Endothelial cell of umbilical vein (primary cell): ENCODE measurements around the gene NFYC. TPM values are rescaled to one million over a fixed set of nuclear protein-coding genes. Genes with fewer than 3 reads are reported as not detected.

Experiments used
- BruUV-seq: library from RNA; stranded (reverse); fragments of 400-500 nt; replicated peaks from 2 replicates; lab custom pipeline; 2021; lab: Mats Ljungman, UMichigan
- CTCF ChIA-PET: fragments of 300-600, 350-600 bp; sonication (Branson Sonifier 250); formaldehyde crosslinking; loops from one replicate; lab custom pipeline; 2021; ENCODE audit warnings: antibody characterized with exemption, inconsistent platforms; lab: Charles Lee
- POLR2A ChIA-PET: fragments of 300-600, 350-600 bp; sonication (Branson Sonifier 250); formaldehyde crosslinking; loops from one replicate; lab custom pipeline; 2021; ENCODE audit warnings: antibody characterized with exemption, inconsistent platforms; lab: Charles Lee
- DNase-seq: peaks from one replicate; pipeline ENCODE4 v3.0.0-alpha.2; 2011; ENCODE audit warnings: low read depth, low spot score
- FAIRE-seq: peaks from 2 replicates; lab custom pipeline; 2011; peaks lifted over from hg19 to GRCh38; lab: Jason Lieb, UNC
- H2AFZ ChIP-seq: 2 replicates; pipeline ENCODE4 v1.6.0; 2012; ENCODE audit warnings: low read depth, low read length, control low read depth, inconsistent platforms
- H3K27ac ChIP-seq: 2 replicates; pipeline ENCODE4 v1.5.1; 2011; ENCODE audit warnings: low read depth, mild to moderate bottlenecking, control low read depth, low read length, moderate library complexity; ENCODE audit not compliant: insufficient read depth
- H3K27me3 ChIP-seq, 2 experiments: 2 replicates each; pipeline versions ENCODE4 v1.6.0 to v1.6.1; 2011; ENCODE audit warnings: low read length in 2 of 2, mixed read lengths in 1 of 2; ENCODE audit not compliant: control insufficient read depth in 2 of 2, insufficient read depth in 2 of 2
- H3K36me3 ChIP-seq, 2 experiments: 2 replicates in 1 of 2; 3 replicates in 1 of 2; pipeline ENCODE4 v1.5.1; 2011; ENCODE audit warnings: low read length in 2 of 2, mild to moderate bottlenecking in 1 of 2, moderate library complexity in 1 of 2; ENCODE audit not compliant: control insufficient read depth in 2 of 2, insufficient read depth in 2 of 2; ENCODE audit errors: extremely low read depth in 1 of 2
- H3K4me1 ChIP-seq: 3 replicates; pipeline ENCODE4 v1.5.1; 2011; ENCODE audit warnings: mild to moderate bottlenecking, low read length; ENCODE audit not compliant: control insufficient read depth, insufficient read depth; ENCODE audit errors: extremely low read depth
- H3K4me2 ChIP-seq: 2 replicates; pipeline ENCODE4 v1.6.1; 2011; ENCODE audit warnings: low read length, control low read depth, mixed read lengths; ENCODE audit not compliant: insufficient read depth
- H3K4me3 ChIP-seq, 3 experiments: fragments of 200-600 bp in 1 of 3; sonication (generic), shearing (Covaris generic) in 1 of 3; replicated peaks in 1 of 3; 2 replicates each; pipeline ENCODE4 v1.5.1; 2011 to 2016; ENCODE audit warnings: control low read depth in 3 of 3, low read length in 3 of 3, mild to moderate bottlenecking in 2 of 3, inconsistent platforms in 1 of 3, low read depth in 1 of 3, moderate library complexity in 1 of 3; ENCODE audit not compliant: insufficient read depth in 1 of 3
- H3K79me2 ChIP-seq: 2 replicates; pipeline ENCODE4 v1.6.0; 2012; ENCODE audit warnings: low read length, inconsistent platforms; ENCODE audit not compliant: control insufficient read depth, insufficient read depth
- H3K9ac ChIP-seq: replicated peaks from 2 replicates; pipeline ENCODE3; 2011; ENCODE audit warnings: low read length, control low read depth; ENCODE audit not compliant: insufficient read depth; ENCODE audit errors: extremely low read depth
- H3K9me1 ChIP-seq: replicated peaks from 3 replicates; pipeline ENCODE4 v1.6.0; 2011; ENCODE audit warnings: mild to moderate bottlenecking, low read length; ENCODE audit not compliant: control insufficient read depth, insufficient read depth; ENCODE audit errors: extremely low read depth
- H3K9me3 ChIP-seq: replicated peaks from 2 replicates; pipeline ENCODE4 v1.5.1; 2012; ENCODE audit warnings: low read length, inconsistent platforms; ENCODE audit not compliant: control insufficient read depth, insufficient read depth
- H4K20me1 ChIP-seq: replicated peaks from 2 replicates; pipeline ENCODE3; 2011; ENCODE audit warnings: mild to moderate bottlenecking, low read length; ENCODE audit not compliant: control insufficient read depth, insufficient read depth; ENCODE audit errors: extremely low read depth
- CTCF ChIP-seq, 2 donors: IDR thresholded peaks; 1 replicate in 1 of 2; 2 replicates in 1 of 2; pipeline ENCODE4 v1.5.1; 2011; ENCODE audit warnings: low read length in 2 of 2, mild to moderate bottlenecking in 2 of 2, moderate library complexity in 2 of 2, control low read depth in 1 of 2, inconsistent platforms in 1 of 2, low read depth in 1 of 2; ENCODE audit not compliant: insufficient read depth in 1 of 2; ENCODE audit errors: extremely low read depth in 1 of 2
- EZH2 ChIP-seq: IDR thresholded peaks from 2 replicates; pipeline ENCODE4 v1.6.1; 2012; ENCODE audit warnings: borderline replicate concordance, low read depth, mild to moderate bottlenecking, moderate library complexity, low read length, inconsistent platforms; ENCODE audit not compliant: severe bottlenecking
- FOS ChIP-seq: IDR thresholded peaks from 2 replicates; pipeline ENCODE4 v1.6.1; 2011; ENCODE audit warnings: mild to moderate bottlenecking, low read length, moderate library complexity, borderline replicate concordance; ENCODE audit not compliant: insufficient read depth
- GATA2 ChIP-seq: IDR thresholded peaks from 2 replicates; pipeline ENCODE4 v1.7.0; 2011; ENCODE audit warnings: low read depth, mild to moderate bottlenecking, moderate library complexity, mixed read lengths, low read length; ENCODE audit not compliant: insufficient read length, insufficient read depth
- JUN ChIP-seq: IDR thresholded peaks from 2 replicates; pipeline ENCODE4 v1.6.1; 2011; ENCODE audit warnings: borderline replicate concordance, low read depth; ENCODE audit not compliant: insufficient read length, insufficient read depth
- MAX ChIP-seq: IDR thresholded peaks from 2 replicates; pipeline ENCODE4 v1.6.1; 2011; ENCODE audit not compliant: insufficient read depth, insufficient read length
- MYC ChIP-seq: IDR thresholded peaks from one replicate; pipeline ENCODE4 v1.6.1; 2011; ENCODE audit warnings: mild to moderate bottlenecking, low read depth, low read length
- POLR2A ChIP-seq: IDR thresholded peaks from 2 replicates; pipeline ENCODE4 v1.6.1; 2012; ENCODE audit warnings: low read depth, mild to moderate bottlenecking, control low read depth, low read length
- POLR2AphosphoS5 ChIP-seq: IDR thresholded peaks from 2 replicates; pipeline ENCODE4 v1.6.1; 2012; ENCODE audit warnings: low read depth, mild to moderate bottlenecking, control low read depth, low read length, moderate library complexity; ENCODE audit not compliant: insufficient read depth
- dilution Hi-C: fragments of 300-500 bp; cut with MboI; formaldehyde crosslinking; loops from one replicate; pipeline ENCODE4 v1.15.0; 2019; ENCODE audit warnings: low sequenced_read_pairs; ENCODE audit not compliant: extremely low pct_ligation_motif_present
- intact Hi-C: fragments of 100-400 bp; cut with micrococcal nuclease; formaldehyde crosslinking; loops from one replicate; pipeline ENCODE4 v1.10.0; 2022
- polyA plus RNA-seq, 4 experiments: library from polyadenylated mRNA; depleted of rRNA in 3 of 4; stranded (reverse) in 3 of 4; unstranded in 1 of 4; fragments of >200 nt; gene quantifications; 2 replicates each; pipeline versions ENCODE4 v1.2.1 to v1.2.3, GENCODE V29; 2011 to 2012; ENCODE audit warnings: missing spikeins in 1 of 4
- total RNA-seq: library from RNA; stranded (reverse); gene quantifications from 2 replicates; pipeline ENCODE4 v1.2.3, GENCODE V29; 2021

The NFYC gene
- total and polyA plus RNA-seq, 2 donors (not counting 3 experiments of a cell fraction or from before 2014, with no cell fraction given) = 51.1 to 81.7 TPM

- Histone ChIP-seq H3K4me2 (no peak overlapping the region), H3K4me1 (no peaks in the 10 kb centered on the region), H3K9me3 (no peaks in the 10 kb centered on the region), H2AFZ (no peak overlapping the region), H4K20me1 (no peaks in the 10 kb centered on the region), H3K79me2 (no peaks in the 10 kb centered on the region), H3K27ac (no peak overlapping the region), H3K27me3 (no peaks in the 10 kb centered on the region), H3K36me3 (peaks cover 0 to 33% of the 10 kb centered on the region in 2 experiments), H3K9me1 (no peaks in the 10 kb centered on the region), H3K4me3 (no peak overlapping the region), H3K9ac (no peak overlapping the region)
- no peak for FAIRE-seq
- ChIA-PET POLR2A (no interaction called here), CTCF (interaction anchor here (0.8 to 2.0 kb wide), 7 partner anchors 9 to 195 kb away, joined by 3 to 7 read pairs (median 3); no protein-coding TSS in a partner anchor)
- BruUV-seq = no TSS peak
- dilution Hi-C loops = no loop called here
- no peak for DNase-seq
- intact Hi-C loops = no loop called here
- TF ChIP-seq POLR2AphosphoS5 (no peak), POLR2A (no peak), FOS (no peak)
Measured at GRCh38 chr1:40758004-40758403, 66.5 kb downstream of the NFYC start.

GRCh38 chr1:40758578-40759343 lies 67.3 kb downstream of the NFYC start:
- no peak for DNase-seq
- H3K9me1 ChIP-seq = no peaks in the 10 kb centered on the region
- intact Hi-C loops (no loop called here), dilution Hi-C loops (no loop called here)
- H3K36me3 ChIP-seq = peaks cover 0 to 27% of the 10 kb centered on the region in 2 experiments
- H3K4me2 ChIP-seq = no peak overlapping the region
- BruUV-seq = no TSS peak
- no peaks in the 10 kb centered on the region for H3K4me1 ChIP-seq
- no peak for TF ChIP-seq EZH2
- TF ChIP-seq JUN = no peak
- TF ChIP-seq GATA2 = no peak
- TF ChIP-seq CTCF (IDR thresholded peaks at IDR 0.05; ENCODE audit: extremely low read depth in 1 of 2, insufficient read depth in 1 of 2, low read depth in 1 of 2, low read length in 2 of 2) = no peak
- no peak for TF ChIP-seq MYC
- TF ChIP-seq POLR2AphosphoS5 = no peak
- TF ChIP-seq POLR2A = no peak
- no peak for TF ChIP-seq FOS
- TF ChIP-seq MAX = no peak
- no peaks in the 10 kb centered on the region for H3K27me3 ChIP-seq
- no peak overlapping the region for H2AFZ ChIP-seq
- no peaks in the 10 kb centered on the region for H3K79me2 ChIP-seq
- H3K4me3 ChIP-seq = no peak overlapping the region
- ChIA-PET POLR2A (no interaction called here), CTCF (interaction anchor here (1.0 to 1.4 kb wide), 2 partner anchors 16 to 90 kb away, joined by 3 to 4 read pairs; no protein-coding TSS in a partner anchor)
- no peaks in the 10 kb centered on the region for H4K20me1 ChIP-seq
- no peak for FAIRE-seq
- H3K9ac ChIP-seq = no peak overlapping the region
- no peak overlapping the region for H3K27ac ChIP-seq
- no peaks in the 10 kb centered on the region for H3K9me3 ChIP-seq
